GM06990 (cell line): ENCODE data around the gene AMOT.

Experiments used
- DNase-seq: peaks from one replicate; pipeline ENCODE4 v3.0.0-alpha.2; 2011; ENCODE audit not compliant: insufficient read length; ENCODE audit errors: extremely low read depth
- H3K27me3 ChIP-seq: replicated peaks from 2 replicates; pipeline ENCODE4 v1.6.0; 2011; ENCODE audit warnings: low read length; ENCODE audit not compliant: control insufficient read depth, insufficient read depth
- H3K36me3 ChIP-seq: 2 replicates; pipeline ENCODE4 v1.5.1; 2011; ENCODE audit warnings: low read length; ENCODE audit not compliant: control insufficient read depth, insufficient read depth
- H3K4me3 ChIP-seq: replicated peaks from 2 replicates; pipeline ENCODE4 v1.5.1; 2011; ENCODE audit warnings: low read depth, mild to moderate bottlenecking, control low read depth, low read length
- TF ChIP-seq, protein P1 (sequence below): IDR thresholded peaks from 2 replicates; pipeline ENCODE4 v1.5.1; 2011; ENCODE audit warnings: low read length, control low read depth, mild to moderate bottlenecking, inconsistent platforms; ENCODE audit not compliant: insufficient read depth, poor library complexity, severe bottlenecking

Gene AMOT

GRCh38 chrX:112819008-112819640 is 21.5 kb downstream of the AMOT start:
- TF ChIP-seq, protein P1, sequence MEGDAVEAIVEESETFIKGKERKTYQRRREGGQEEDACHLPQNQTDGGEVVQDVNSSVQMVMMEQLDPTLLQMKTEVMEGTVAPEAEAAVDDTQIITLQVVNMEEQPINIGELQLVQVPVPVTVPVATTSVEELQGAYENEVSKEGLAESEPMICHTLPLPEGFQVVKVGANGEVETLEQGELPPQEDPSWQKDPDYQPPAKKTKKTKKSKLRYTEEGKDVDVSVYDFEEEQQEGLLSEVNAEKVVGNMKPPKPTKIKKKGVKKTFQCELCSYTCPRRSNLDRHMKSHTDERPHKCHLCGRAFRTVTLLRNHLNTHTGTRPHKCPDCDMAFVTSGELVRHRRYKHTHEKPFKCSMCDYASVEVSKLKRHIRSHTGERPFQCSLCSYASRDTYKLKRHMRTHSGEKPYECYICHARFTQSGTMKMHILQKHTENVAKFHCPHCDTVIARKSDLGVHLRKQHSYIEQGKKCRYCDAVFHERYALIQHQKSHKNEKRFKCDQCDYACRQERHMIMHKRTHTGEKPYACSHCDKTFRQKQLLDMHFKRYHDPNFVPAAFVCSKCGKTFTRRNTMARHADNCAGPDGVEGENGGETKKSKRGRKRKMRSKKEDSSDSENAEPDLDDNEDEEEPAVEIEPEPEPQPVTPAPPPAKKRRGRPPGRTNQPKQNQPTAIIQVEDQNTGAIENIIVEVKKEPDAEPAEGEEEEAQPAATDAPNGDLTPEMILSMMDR = no peak
- Histone ChIP-seq H3K27me3 (peaks cover 3% of the 10 kb centered on the region; the same call in 1 of the 2 replicates), H3K4me3 (no peak overlapping the region), H3K36me3 (no peaks in the 10 kb centered on the region)
- no peak for DNase-seq

DNA sequence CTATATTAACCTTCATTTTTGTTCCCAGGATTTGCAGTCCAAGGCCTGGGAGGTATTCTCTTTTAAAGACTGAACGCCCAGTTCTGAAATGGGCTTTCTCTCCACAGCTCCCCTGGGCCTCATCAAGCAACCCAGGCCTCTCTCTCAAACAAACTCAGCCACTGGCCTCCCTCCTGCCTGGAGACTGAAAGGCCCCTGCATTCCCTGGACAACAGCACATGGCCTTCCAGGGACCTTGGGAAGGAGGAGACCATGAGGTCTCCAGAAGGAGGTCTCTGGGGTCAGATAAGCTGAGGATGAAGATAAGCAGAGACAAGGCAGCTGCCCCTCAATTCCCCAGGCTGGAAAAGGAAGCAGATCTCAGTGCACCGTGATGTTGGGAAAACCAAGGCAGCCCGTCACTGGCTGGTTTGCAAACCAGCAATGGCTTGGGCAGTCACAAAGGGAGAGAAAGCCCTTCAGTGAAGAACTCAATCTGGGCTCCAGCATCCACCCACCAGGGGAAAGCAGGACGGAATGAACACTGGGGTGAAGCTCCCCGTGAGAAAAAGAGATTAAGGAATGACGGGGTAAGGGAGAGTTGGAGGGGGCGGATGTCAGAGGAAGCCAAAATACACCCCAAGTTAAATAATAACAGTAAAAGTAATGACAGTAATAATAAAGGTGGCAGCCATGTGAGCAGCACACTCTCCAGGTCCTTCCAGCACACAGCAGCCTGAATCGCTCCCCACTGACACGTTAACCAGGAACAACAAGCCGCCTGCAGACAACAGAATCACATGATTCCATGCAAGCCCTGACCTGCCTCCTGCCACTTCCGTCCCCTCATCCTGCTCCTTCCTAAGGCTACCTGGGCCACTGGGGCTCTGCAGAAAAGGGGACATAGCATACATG is 22.3 kb downstream of the AMOT start:
- TF ChIP-seq, protein P1 = no peak
- peaks cover 3% of the 10 kb centered on the region; the same call in 1 of the 2 replicates for H3K27me3 ChIP-seq
- H3K36me3 ChIP-seq = no peaks in the 10 kb centered on the region
- no peak overlapping the region for H3K4me3 ChIP-seq
- DNase-seq = no peak

DNA sequence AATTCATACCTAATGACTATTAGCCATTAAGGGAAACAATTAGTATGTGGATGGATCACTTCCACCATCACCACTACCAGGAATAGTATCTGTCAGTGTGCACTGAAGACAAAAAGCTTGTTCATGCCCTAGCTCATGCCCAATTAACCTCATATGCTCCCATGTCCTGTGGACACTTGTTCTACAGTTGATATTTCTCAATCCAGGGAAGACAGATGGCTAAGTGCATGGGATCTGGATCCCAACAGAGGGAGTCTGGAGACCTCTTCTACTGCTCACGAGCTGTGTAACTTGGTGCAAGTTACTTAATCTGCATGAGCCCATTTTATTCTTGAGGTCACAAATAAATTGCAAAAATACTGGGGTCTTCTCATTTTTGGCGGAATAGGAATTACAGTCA is 23.7 kb downstream of the AMOT start:
- TF ChIP-seq, protein P1 = no peak
- H3K4me3 ChIP-seq = no peak overlapping the region
- DNase-seq = no peak
- H3K36me3 ChIP-seq = no peaks in the 10 kb centered on the region
- peaks cover 3% of the 10 kb centered on the region for H3K27me3 ChIP-seq

GRCh38 chrX:112814496-112814895 is 26.1 kb downstream of the AMOT start:
- peaks cover 3% of the 10 kb centered on the region for H3K27me3 ChIP-seq

GRCh38 chrX:112812741-112813140 is 27.9 kb downstream of the AMOT start:
- no peak overlapping the region for H3K4me3 ChIP-seq
- DNase-seq = no peak
- TF ChIP-seq, protein P1 = no peak
- no peaks in the 10 kb centered on the region for H3K36me3 ChIP-seq
- H3K27me3 ChIP-seq = peaks cover 3% of the 10 kb centered on the region

More at GRCh38 chrX:112814496-112814895, 26.1 kb downstream of the AMOT start:
- TF ChIP-seq, protein P1 = no peak
- Histone ChIP-seq H3K36me3 (no peaks in the 10 kb centered on the region), H3K4me3 (no peak overlapping the region)
- no peak for DNase-seq
